Common myeloid progenitor, CD34-positive (primary cell): ENCODE data around the gene MS4A1. TPM values are rescaled to one million over a fixed set of nuclear protein-coding genes. Genes with fewer than 3 reads are reported as not detected.
A peak's percentile ranks its signal among the peaks of the same experiment; 100 is the strongest.

ENCODE experiments used
- CTCF ChIA-PET: fragments of 350-600 bp; sonication (Branson Sonifier 250); formaldehyde crosslinking; loops from one replicate; lab custom pipeline; 2021; ENCODE audit warnings: antibody characterized with exemption; lab: Charles Lee
- POLR2A ChIA-PET: fragments of 350-600 bp; sonication (Branson Sonifier 250); formaldehyde crosslinking; loops from one replicate; lab custom pipeline; 2021; ENCODE audit warnings: antibody characterized with exemption; lab: Charles Lee
- DNase-seq, 3 donors: peaks; one replicate each; pipeline versions ENCODE4 v3.0.0 to v3.0.0-alpha.2; 2013
- H3K27ac ChIP-seq, 2 experiments: 1 replicate in 1 of 2; 2 replicates in 1 of 2; pipeline ENCODE4 v1.7.0; 2013; ENCODE audit warnings: inconsistent platforms in 2 of 2, low read length in 2 of 2, mild to moderate bottlenecking in 2 of 2, low read depth in 1 of 2, moderate library complexity in 1 of 2; ENCODE audit not compliant: severe bottlenecking in 2 of 2, insufficient read depth in 1 of 2, poor library complexity in 1 of 2
- H3K27me3 ChIP-seq, 5 experiments: replicated peaks in 2 of 5; 1 replicate in 3 of 5; 2 replicates in 2 of 5; pipeline versions ENCODE4 v1.6.1 to v1.7.0; 2013; ENCODE audit warnings: low read length in 4 of 5, mild to moderate bottlenecking in 2 of 5, moderate library complexity in 2 of 5, inconsistent platforms in 1 of 5; ENCODE audit not compliant: insufficient read depth in 5 of 5, control insufficient read depth in 4 of 5
- H3K36me3 ChIP-seq, 4 experiments: 1 replicate in 2 of 4; 2 replicates in 2 of 4; pipeline versions ENCODE4 v1.6.1 to v1.7.0; 2013; ENCODE audit warnings: low read length in 3 of 4, control low read depth in 1 of 4, mild to moderate bottlenecking in 1 of 4; ENCODE audit not compliant: control insufficient read depth in 4 of 4, insufficient read depth in 4 of 4
- H3K4me1 ChIP-seq, 4 experiments: 1 replicate in 3 of 4; 2 replicates in 1 of 4; pipeline versions ENCODE4 v1.6.1 to v1.7.1; 2013; ENCODE audit warnings: low read length in 3 of 4, mild to moderate bottlenecking in 3 of 4, control low read depth in 1 of 4, inconsistent platforms in 1 of 4, moderate library complexity in 1 of 4; ENCODE audit not compliant: control insufficient read depth in 4 of 4, insufficient read depth in 4 of 4; ENCODE audit errors: control extremely low read depth in 1 of 4
- H3K4me3 ChIP-seq, 7 experiments: 1 replicate in 4 of 7; 2 replicates in 3 of 7; pipeline versions ENCODE4 v1.5.1 to v1.7.0; 2013; ENCODE audit warnings: mild to moderate bottlenecking in 7 of 7, low read length in 6 of 7, moderate library complexity in 6 of 7, inconsistent platforms in 2 of 7, low read depth in 2 of 7, control low read depth in 1 of 7; ENCODE audit not compliant: insufficient read depth in 4 of 7, control insufficient read depth in 1 of 7; ENCODE audit errors: extremely low read depth in 1 of 7
- H3K9me3 ChIP-seq, 5 experiments: 1 replicate in 4 of 5; 2 replicates in 1 of 5; pipeline versions ENCODE4 v1.6.1 to v1.7.1; 2013; ENCODE audit warnings: low read length in 4 of 5, mild to moderate bottlenecking in 2 of 5, inconsistent platforms in 1 of 5, low read depth in 1 of 5, moderate library complexity in 1 of 5; ENCODE audit not compliant: control insufficient read depth in 4 of 5, insufficient read depth in 2 of 5; ENCODE audit errors: control extremely low read depth in 1 of 5
- WGBS: methylation state at CpG from one replicate; pipeline ENCODE4 v1.1.5; 2013; ENCODE audit not compliant: insufficient coverage; 5-methylcytosine and 5-hydroxymethylcytosine counted together
- polyA plus RNA-seq: library from polyadenylated mRNA; unstranded; fragments of 120-200 nt; gene quantifications from one replicate; pipeline ENCODE4 v1.2.1, GENCODE V29; 2013

Gene MS4A1
- polyA plus RNA-seq = 15.4 TPM

- no peaks in the 10 kb centered on the region for H3K4me1 ChIP-seq
- DNase-seq = peak; percentile 17 to 56 (median 28)
- H3K9me3 ChIP-seq = no peaks in the 10 kb centered on the region
- H3K4me3 ChIP-seq = no peak within 1 kb of the TSS
- H3K27ac ChIP-seq = no peak within 1 kb of the TSS
- H3K27me3 ChIP-seq = no peaks in the 10 kb centered on the region
- 92% methylated on average over 2 of the region's 4 CpGs for WGBS
- ChIA-PET POLR2A (no interaction called here), CTCF (no interaction called here)
- no peaks in the 10 kb centered on the region for H3K36me3 ChIP-seq
These were observed at the start of gene MS4A1 for GRCh38 chr11:60455531-60456042. Gene MS4A1, plus strand, starts transcription at chr11:60455847. Its CDS starts 6,528 bp downstream, at chr11:60462375.

GRCh38 chr11:60420015-60420414 is 35.6 kb upstream of the MS4A1 start:
- Histone ChIP-seq H3K36me3 (no peaks in the 10 kb centered on the region), H3K9me3 (peaks cover 0 to 6% (median 0%) of the 10 kb centered on the region in 5 experiments), H3K4me1 (no peaks in the 10 kb centered on the region), H3K4me3 (no peak overlapping the region), H3K27me3 (no peaks in the 10 kb centered on the region), H3K27ac (no peak overlapping the region)
- ChIA-PET POLR2A (no interaction called here), CTCF (interaction anchor here (1.8 kb wide), 1 partner anchor 22 kb away, joined by 4 read pairs; no protein-coding TSS in a partner anchor)
- DNase-seq = no peak
- 0% methylated on average over 1 of the region's 2 CpGs for WGBS

GRCh38 chr11:60422609-60423008 is 33.0 kb upstream of the MS4A1 start:
- Histone ChIP-seq H3K4me1 (no peaks in the 10 kb centered on the region), H3K36me3 (no peaks in the 10 kb centered on the region), H3K27me3 (no peaks in the 10 kb centered on the region), H3K9me3 (peaks cover 0 to 6% (median 0%) of the 10 kb centered on the region in 5 experiments), H3K4me3 (no peak overlapping the region), H3K27ac (no peak overlapping the region)
- no CpG with 5 or more reads among the region's 1 CpG for WGBS
- no peak for DNase-seq
- POLR2A ChIA-PET = no interaction called here
- CTCF ChIA-PET = no interaction called here

GRCh38 chr11:60428517-60428916 is 27.1 kb upstream of the MS4A1 start:
- ChIA-PET POLR2A (no interaction called here), CTCF (no interaction called here)
- DNase-seq = peak in 2 of 3 donors; percentile 42 to 55
- 0% methylated on average over 1 of the region's 2 CpGs for WGBS
- no peaks in the 10 kb centered on the region for H3K4me1 ChIP-seq
- no peaks in the 10 kb centered on the region for H3K27me3 ChIP-seq
- no peak overlapping the region for H3K4me3 ChIP-seq
- no peaks in the 10 kb centered on the region for H3K9me3 ChIP-seq
- H3K27ac ChIP-seq = no peak overlapping the region
- no peaks in the 10 kb centered on the region for H3K36me3 ChIP-seq

- no peaks in the 10 kb centered on the region for H3K36me3 ChIP-seq
- H3K4me1 ChIP-seq = no peaks in the 10 kb centered on the region
- no peaks in the 10 kb centered on the region for H3K27me3 ChIP-seq
- ChIA-PET POLR2A (no interaction called here), CTCF (no interaction called here)
- no peaks in the 10 kb centered on the region for H3K9me3 ChIP-seq
- DNase-seq = no peak
- no peak within 1 kb of the TSS for H3K27ac ChIP-seq
- 100% methylated on average over 1 of the region's 5 CpGs for WGBS
- no peak within 1 kb of the TSS for H3K4me3 ChIP-seq
These were observed 26.4 kb upstream of the MS4A1 start, which contains the start of gene MS4A5 for GRCh38 chr11:60429272-60429671. Gene MS4A5, plus strand, starts transcription at chr11:60429572. Its CDS starts 103 bp downstream, at chr11:60429675.

GRCh38 chr11:60431251-60431650 is 24.4 kb upstream of the MS4A1 start:
- Histone ChIP-seq H3K4me3 (no peak overlapping the region), H3K36me3 (no peaks in the 10 kb centered on the region), H3K27me3 (no peaks in the 10 kb centered on the region), H3K9me3 (no peaks in the 10 kb centered on the region), H3K4me1 (no peaks in the 10 kb centered on the region), H3K27ac (no peak overlapping the region)
- POLR2A ChIA-PET = no interaction called here
- no peak for DNase-seq
- WGBS = 100% methylated on average over 1 of the region's 2 CpGs
- CTCF ChIA-PET = no interaction called here

GRCh38 chr11:60433401-60433800 is 22.2 kb upstream of the MS4A1 start:
- H3K9me3 ChIP-seq = no peaks in the 10 kb centered on the region
- H3K36me3 ChIP-seq = no peaks in the 10 kb centered on the region
- H3K27me3 ChIP-seq = no peaks in the 10 kb centered on the region
- H3K27ac ChIP-seq = no peak overlapping the region
- ChIA-PET CTCF (no interaction called here), POLR2A (no interaction called here)
- H3K4me3 ChIP-seq = no peak overlapping the region
- DNase-seq = no peak
- 100% methylated on average over 3 of the region's 4 CpGs for WGBS
- H3K4me1 ChIP-seq = no peaks in the 10 kb centered on the region
